Esophagus muscularis mucosa (tissue), 4 donors: ENCODE measurements around the gene GID4. TPM values are rescaled to one million over a fixed set of nuclear protein-coding genes. Genes with fewer than 3 reads are reported as not detected.

Experiments used
- DNase-seq: peaks from one replicate; pipeline ENCODE4 v3.0.0-alpha.2; 2017; ENCODE audit errors: extremely low spot score
- H3K27ac ChIP-seq, 4 donors: fragments of 200-600 bp; sonication (generic); replicated peaks in 1 of 4; 1 replicate in 3 of 4; 2 replicates in 1 of 4; pipeline ENCODE4 v1.5.1; 2016 to 2019; ENCODE audit warnings: mild to moderate bottlenecking in 1 of 4
- H3K27me3 ChIP-seq, 4 donors: fragments of 200-600 bp; sonication (generic); one replicate each; pipeline versions ENCODE4 v1.5.1 to v1.6.0; 2016 to 2019
- H3K36me3 ChIP-seq, 4 donors: fragments of 200-600 bp; sonication (generic); one replicate each; pipeline ENCODE4 v1.5.1; 2016 to 2019
- H3K4me1 ChIP-seq, 4 donors: fragments of 200-600 bp; sonication (generic); one replicate each; pipeline ENCODE4 v1.5.1; 2016 to 2019
- H3K4me3 ChIP-seq, 4 donors: fragments of 200-600 bp; sonication (generic); 1 replicate in 2 of 4; 2 replicates in 2 of 4; pipeline ENCODE4 v1.5.1; 2016 to 2019; ENCODE audit warnings: mild to moderate bottlenecking in 4 of 4, moderate library complexity in 1 of 4
- H3K9me3 ChIP-seq, 4 donors: fragments of 200-600 bp; sonication (generic); 1 replicate in 3 of 4; 2 replicates in 1 of 4; pipeline ENCODE4 v1.5.1; 2016 to 2019
- EP300 ChIP-seq: sonication (generic); formaldehyde crosslinking; IDR thresholded peaks from one replicate; pipeline ENCODE4 v1.6.1; 2017; ENCODE audit warnings: antibody characterized with exemption
- POLR2A ChIP-seq: fragments of 450-650 bp; IDR thresholded peaks from one replicate; pipeline ENCODE4 v1.6.1; 2017; ENCODE audit warnings: antibody characterized with exemption, moderate library complexity, mild to moderate bottlenecking, low read depth
- POLR2AphosphoS5 ChIP-seq, 2 donors: sonication (generic); formaldehyde crosslinking; IDR thresholded peaks; one replicate each; pipeline ENCODE4 v1.6.1; 2017; ENCODE audit warnings: antibody characterized with exemption in 2 of 2
- WGBS: methylation state at CpG from one replicate; pipeline ENCODE4 v1.1.5; 2018; 5-methylcytosine and 5-hydroxymethylcytosine counted together
- intact Hi-C: fragments of 100-400 bp; cut with DNase I; formaldehyde crosslinking; loops from one replicate; pipeline ENCODE4 v1.15.1; 2023
- total RNA-seq, 4 donors: library from RNA; depleted of rRNA; stranded (reverse); fragments of >200 nt; gene quantifications; one replicate each; pipeline versions ENCODE4 v1.1.0 to v1.2.1, GENCODE V29; 2016
- TF ChIP-seq, protein P1 (sequence below), 3 experiments: fragments of 200-600 bp in 2 of 3; fragments of 450-650 bp in 1 of 3; sonication (generic) in 2 of 3; IDR thresholded peaks; one replicate each; pipeline ENCODE4 v1.5.1; 2017 to 2019; ENCODE audit warnings: antibody characterized with exemption in 3 of 3, mild to moderate bottlenecking in 2 of 3, moderate library complexity in 1 of 3

Gene GID4
- total RNA-seq, result 10 to 100 TPM; 33.1 to 39.8 (median 34.4) TPM

DNA sequence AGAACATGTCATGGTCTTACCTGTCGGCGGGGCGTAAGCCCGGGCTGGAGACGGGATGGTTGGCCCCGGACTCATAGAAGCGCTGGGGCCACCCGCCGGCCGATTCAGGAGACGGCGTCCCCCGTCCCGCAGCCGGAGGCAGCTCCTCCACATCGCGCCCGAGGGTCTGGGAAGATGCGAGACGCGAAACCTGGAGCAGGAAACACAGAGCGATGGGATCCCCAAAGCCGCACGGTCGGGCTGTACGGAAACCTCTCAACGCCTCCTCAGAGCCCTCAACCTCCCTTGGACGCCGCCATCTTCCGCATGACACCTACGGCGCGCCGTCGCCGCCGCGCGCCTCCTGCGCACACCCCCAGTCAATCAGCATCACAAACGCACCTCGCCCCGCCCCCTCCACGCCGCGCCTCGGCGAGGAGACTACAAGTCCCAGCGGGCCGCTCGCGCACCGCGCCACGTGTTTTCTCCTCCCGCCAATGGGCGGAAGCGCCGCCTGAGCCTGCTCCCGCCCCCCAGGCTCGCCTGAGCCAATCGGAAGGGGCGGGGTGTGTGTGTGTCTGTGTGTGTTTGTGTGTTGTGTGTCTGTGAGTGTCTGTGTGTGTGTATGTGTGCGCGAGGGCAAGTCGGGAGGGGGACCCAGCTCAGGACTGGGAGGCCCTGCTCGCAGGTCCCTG lies at the start of gene GID4, which contains the start of gene ATPAF2:
Gene GID4, plus strand, starts transcription at position 548 of the 674 bp plus-strand sequence. Its CDS starts 57 bp downstream, at position 605.
Gene ATPAF2, minus strand, starts transcription at position 308 of the 674 bp plus-strand sequence. Its CDS starts 155 bp downstream, at position 153.
- Histone ChIP-seq H3K27me3 (no peaks in the 10 kb centered on the region), H3K36me3 (no peaks in the 10 kb centered on the region), H3K9me3 (no peaks in the 10 kb centered on the region), H3K4me1 (peaks cover 32 to 59% (median 46%) of the 10 kb centered on the region in 4 donors), H3K4me3 (peak within 1 kb of the TSS; percentile 75 to 97 (median 83)), H3K27ac (peak within 1 kb of the TSS; percentile 85 to 90 (median 88))
- under 1% methylated on average over 46 of the region's 67 CpGs for WGBS
- TF ChIP-seq POLR2AphosphoS5 (IDR thresholded peaks at IDR 0.05), result peak; percentile 80 to 90
- no peak for TF ChIP-seq EP300
- TF ChIP-seq, protein P1, sequence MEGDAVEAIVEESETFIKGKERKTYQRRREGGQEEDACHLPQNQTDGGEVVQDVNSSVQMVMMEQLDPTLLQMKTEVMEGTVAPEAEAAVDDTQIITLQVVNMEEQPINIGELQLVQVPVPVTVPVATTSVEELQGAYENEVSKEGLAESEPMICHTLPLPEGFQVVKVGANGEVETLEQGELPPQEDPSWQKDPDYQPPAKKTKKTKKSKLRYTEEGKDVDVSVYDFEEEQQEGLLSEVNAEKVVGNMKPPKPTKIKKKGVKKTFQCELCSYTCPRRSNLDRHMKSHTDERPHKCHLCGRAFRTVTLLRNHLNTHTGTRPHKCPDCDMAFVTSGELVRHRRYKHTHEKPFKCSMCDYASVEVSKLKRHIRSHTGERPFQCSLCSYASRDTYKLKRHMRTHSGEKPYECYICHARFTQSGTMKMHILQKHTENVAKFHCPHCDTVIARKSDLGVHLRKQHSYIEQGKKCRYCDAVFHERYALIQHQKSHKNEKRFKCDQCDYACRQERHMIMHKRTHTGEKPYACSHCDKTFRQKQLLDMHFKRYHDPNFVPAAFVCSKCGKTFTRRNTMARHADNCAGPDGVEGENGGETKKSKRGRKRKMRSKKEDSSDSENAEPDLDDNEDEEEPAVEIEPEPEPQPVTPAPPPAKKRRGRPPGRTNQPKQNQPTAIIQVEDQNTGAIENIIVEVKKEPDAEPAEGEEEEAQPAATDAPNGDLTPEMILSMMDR (IDR thresholded peaks at IDR 0.05), result peak in 2 of 3 experiments; percentile 4 to 6
- peak; percentile 100 for DNase-seq
- intact Hi-C loops, result loop anchor here (10.0 kb wide), 2 partner anchors 114 to 144 kb away; no protein-coding TSS in a partner anchor

DNA sequence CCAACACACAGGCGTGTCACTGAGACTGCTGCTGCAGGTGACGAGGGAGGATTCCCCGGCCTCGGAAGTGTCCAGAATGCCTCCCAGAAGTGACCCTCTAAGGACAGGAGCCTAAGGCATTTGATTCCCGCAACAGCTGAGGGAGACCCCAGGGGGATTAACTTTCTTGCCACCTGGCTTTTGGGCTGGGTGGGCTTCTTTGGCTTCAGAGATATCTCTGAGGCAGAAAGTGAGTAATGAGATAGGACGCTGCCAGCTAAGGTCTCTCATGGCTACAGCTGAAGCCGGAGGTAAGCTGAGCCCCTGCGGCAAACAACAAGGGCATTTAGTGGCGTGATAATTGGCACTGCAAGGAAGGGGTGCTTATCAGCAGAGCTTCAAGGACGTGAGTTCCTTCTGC lies 49.6 kb upstream of the GID4 start:
- WGBS, result 94% methylated on average over 9 of the region's 10 CpGs
- peaks cover 0 to 13% (median 6%) of the 10 kb centered on the region in 4 donors for H3K36me3 ChIP-seq
- DNase-seq, result no peak
- TF ChIP-seq POLR2AphosphoS5 (IDR thresholded peaks at IDR 0.05), result no peak
- TF ChIP-seq POLR2A, result no peak
- TF ChIP-seq EP300, result no peak
- TF ChIP-seq, protein P1 (IDR thresholded peaks at IDR 0.05), result no peak
- H3K9me3 ChIP-seq, result no peaks in the 10 kb centered on the region
- no peaks in the 10 kb centered on the region for H3K27me3 ChIP-seq
- no peak overlapping the region for H3K4me3 ChIP-seq
- H3K4me1 ChIP-seq, result peaks cover 0 to 2% (median 0%) of the 10 kb centered on the region in 4 donors
- intact Hi-C loops, result no loop called here
- no peak overlapping the region for H3K27ac ChIP-seq

DNA sequence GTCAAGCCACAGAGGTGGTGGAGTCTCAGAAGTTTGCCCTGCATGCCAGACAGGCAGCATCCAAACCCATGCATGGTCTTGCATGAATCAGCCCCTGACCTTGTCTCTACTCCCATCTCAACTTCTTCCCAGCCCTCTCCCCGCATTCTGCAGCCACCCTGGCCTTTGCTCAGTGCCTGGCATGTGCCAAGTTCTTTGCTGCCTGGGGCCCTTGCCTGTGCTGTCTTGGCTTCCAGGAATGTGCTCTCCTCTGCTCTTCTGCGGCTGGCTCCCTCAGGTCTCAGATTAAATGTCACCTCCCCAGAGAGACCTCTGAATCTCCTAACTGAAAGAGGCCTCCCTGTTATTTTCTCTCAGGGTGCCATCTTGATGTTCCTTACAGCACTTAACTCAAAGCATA lies 48.9 kb upstream of the GID4 start:
- WGBS, result 84% methylated on average over 2 of the region's 2 CpGs

DNA sequence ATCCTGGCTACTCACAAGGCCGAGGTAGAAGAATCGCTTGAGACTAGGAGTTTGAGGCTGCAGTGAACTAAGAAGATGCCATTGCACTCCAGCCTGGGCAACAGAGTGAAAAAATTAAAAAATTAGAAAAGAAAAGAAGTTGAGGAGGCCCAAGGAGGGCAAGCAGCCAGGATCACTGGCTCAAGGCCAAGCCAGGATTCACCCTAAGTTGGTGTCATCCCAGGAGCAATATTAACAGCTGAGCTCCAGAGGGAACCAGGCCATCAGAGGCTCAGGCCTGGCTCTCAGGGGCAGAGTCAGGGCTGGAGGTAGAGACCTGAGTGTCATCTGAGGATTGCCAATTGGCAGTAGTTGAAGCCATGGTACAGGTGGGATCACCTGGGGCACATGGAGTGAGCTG lies 45.8 kb upstream of the GID4 start:
- DNase-seq, result no peak
- Histone ChIP-seq H3K36me3 (peaks cover 0 to 5% (median 3%) of the 10 kb centered on the region in 4 donors), H3K27me3 (no peaks in the 10 kb centered on the region), H3K4me1 (peaks cover 0 to 4% (median 0%) of the 10 kb centered on the region in 4 donors), H3K9me3 (no peaks in the 10 kb centered on the region), H3K27ac (no peak overlapping the region), H3K4me3 (no peak overlapping the region)
- TF ChIP-seq EP300 (no peak), POLR2AphosphoS5 (IDR thresholded peaks at IDR 0.05) (no peak), POLR2A (no peak)
- TF ChIP-seq, protein P1 (IDR thresholded peaks at IDR 0.05), result no peak
- intact Hi-C loops, result no loop called here
- WGBS, result 85% methylated on average over 2 of the region's 2 CpGs

More for the DNA sequence above, 48.9 kb upstream of the GID4 start:
- Histone ChIP-seq H3K27me3 (no peaks in the 10 kb centered on the region), H3K9me3 (no peaks in the 10 kb centered on the region), H3K36me3 (peaks cover 0 to 13% (median 6%) of the 10 kb centered on the region in 4 donors), H3K4me3 (no peak overlapping the region), H3K4me1 (peaks cover 0 to 4% (median 0%) of the 10 kb centered on the region in 4 donors), H3K27ac (no peak overlapping the region)
- intact Hi-C loops, result no loop called here
- no peak for DNase-seq
- TF ChIP-seq, protein P1 (IDR thresholded peaks at IDR 0.05), result no peak
- TF ChIP-seq POLR2AphosphoS5 (IDR thresholded peaks at IDR 0.05) (no peak), POLR2A (no peak), EP300 (no peak)
